OCI-LY3 (cell line): ENCODE results near the gene RIPK4.

Experiments used
- EZH2phosphoT487 ChIP-seq: fragments of 200-600 bp; shearing (Covaris generic); IDR thresholded peaks from 2 replicates; pipeline ENCODE4 v1.6.1; 2018; ENCODE audit warnings: antibody characterized with exemption, mixed run types, low read depth
- TF ChIP-seq, protein P1 (sequence below): fragments of 200-600, 300-600 bp; sonication (generic); IDR thresholded peaks from 2 replicates; pipeline ENCODE4 v1.5.1; 2014; ENCODE audit warnings: antibody characterized with exemption, low read length, low read depth

- TF ChIP-seq, protein P1, sequence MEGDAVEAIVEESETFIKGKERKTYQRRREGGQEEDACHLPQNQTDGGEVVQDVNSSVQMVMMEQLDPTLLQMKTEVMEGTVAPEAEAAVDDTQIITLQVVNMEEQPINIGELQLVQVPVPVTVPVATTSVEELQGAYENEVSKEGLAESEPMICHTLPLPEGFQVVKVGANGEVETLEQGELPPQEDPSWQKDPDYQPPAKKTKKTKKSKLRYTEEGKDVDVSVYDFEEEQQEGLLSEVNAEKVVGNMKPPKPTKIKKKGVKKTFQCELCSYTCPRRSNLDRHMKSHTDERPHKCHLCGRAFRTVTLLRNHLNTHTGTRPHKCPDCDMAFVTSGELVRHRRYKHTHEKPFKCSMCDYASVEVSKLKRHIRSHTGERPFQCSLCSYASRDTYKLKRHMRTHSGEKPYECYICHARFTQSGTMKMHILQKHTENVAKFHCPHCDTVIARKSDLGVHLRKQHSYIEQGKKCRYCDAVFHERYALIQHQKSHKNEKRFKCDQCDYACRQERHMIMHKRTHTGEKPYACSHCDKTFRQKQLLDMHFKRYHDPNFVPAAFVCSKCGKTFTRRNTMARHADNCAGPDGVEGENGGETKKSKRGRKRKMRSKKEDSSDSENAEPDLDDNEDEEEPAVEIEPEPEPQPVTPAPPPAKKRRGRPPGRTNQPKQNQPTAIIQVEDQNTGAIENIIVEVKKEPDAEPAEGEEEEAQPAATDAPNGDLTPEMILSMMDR: no peak
- no peak for TF ChIP-seq EZH2phosphoT487
Measured at GRCh38 chr21:41712201-41712600, 54.7 kb downstream of the RIPK4 start.
